ENCODE results near the gene VIL1.

GRCh38 chr2:218427741-218428140 lies 8.8 kb downstream of the VIL1 start:
- TF ChIP-seq NFE2L2 (IDR thresholded peaks at IDR 0.05; ENCODE audit: low read depth, low read length) (no peak), FOS (IDR thresholded peaks at IDR 0.05; ENCODE audit: low read depth, low read length) (no peak), ELK1 (IDR thresholded peaks at IDR 0.05; ENCODE audit: borderline replicate concordance, low read depth, low read length) (no peak), POLR2A (IDR thresholded peaks at IDR 0.05; ENCODE audit: low read depth, low read length) (no peak), CEBPB (IDR thresholded peaks at IDR 0.05; ENCODE audit: low read depth, low read length) (no peak), RFX5 (IDR thresholded peaks at IDR 0.05; ENCODE audit: low read depth, low read length) (no peak), CHD1 (IDR thresholded peaks at IDR 0.05; ENCODE audit: low read depth, low read length) (no peak), RAD21 (IDR thresholded peaks at IDR 0.05; ENCODE audit: low read length) (no peak)
- TF ChIP-seq, protein P1, sequence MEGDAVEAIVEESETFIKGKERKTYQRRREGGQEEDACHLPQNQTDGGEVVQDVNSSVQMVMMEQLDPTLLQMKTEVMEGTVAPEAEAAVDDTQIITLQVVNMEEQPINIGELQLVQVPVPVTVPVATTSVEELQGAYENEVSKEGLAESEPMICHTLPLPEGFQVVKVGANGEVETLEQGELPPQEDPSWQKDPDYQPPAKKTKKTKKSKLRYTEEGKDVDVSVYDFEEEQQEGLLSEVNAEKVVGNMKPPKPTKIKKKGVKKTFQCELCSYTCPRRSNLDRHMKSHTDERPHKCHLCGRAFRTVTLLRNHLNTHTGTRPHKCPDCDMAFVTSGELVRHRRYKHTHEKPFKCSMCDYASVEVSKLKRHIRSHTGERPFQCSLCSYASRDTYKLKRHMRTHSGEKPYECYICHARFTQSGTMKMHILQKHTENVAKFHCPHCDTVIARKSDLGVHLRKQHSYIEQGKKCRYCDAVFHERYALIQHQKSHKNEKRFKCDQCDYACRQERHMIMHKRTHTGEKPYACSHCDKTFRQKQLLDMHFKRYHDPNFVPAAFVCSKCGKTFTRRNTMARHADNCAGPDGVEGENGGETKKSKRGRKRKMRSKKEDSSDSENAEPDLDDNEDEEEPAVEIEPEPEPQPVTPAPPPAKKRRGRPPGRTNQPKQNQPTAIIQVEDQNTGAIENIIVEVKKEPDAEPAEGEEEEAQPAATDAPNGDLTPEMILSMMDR (conservative IDR thresholded peaks at IDR 0.05; ENCODE audit: low read depth, low read length) = no peak
- TF ChIP-seq, protein P2, sequence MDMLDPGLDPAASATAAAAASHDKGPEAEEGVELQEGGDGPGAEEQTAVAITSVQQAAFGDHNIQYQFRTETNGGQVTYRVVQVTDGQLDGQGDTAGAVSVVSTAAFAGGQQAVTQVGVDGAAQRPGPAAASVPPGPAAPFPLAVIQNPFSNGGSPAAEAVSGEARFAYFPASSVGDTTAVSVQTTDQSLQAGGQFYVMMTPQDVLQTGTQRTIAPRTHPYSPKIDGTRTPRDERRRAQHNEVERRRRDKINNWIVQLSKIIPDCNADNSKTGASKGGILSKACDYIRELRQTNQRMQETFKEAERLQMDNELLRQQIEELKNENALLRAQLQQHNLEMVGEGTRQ (IDR thresholded peaks at IDR 0.05; ENCODE audit: low read depth, low read length) = no peak
